Ovary (tissue), 9 donors: Measurements from ENCODE around the gene GRIFIN. TPM values are rescaled to one million over a fixed set of nuclear protein-coding genes. Genes with fewer than 3 reads are reported as not detected.

Source experiments
- DNase-seq, 5 donors: peaks; one replicate each; pipeline ENCODE4 v3.0.0-alpha.2; 2019 to 2020
- H3K27ac ChIP-seq, 2 donors: fragments of 200-600 bp; one replicate each; pipeline versions ENCODE4 v1.5.1 to v1.8.0; 2019 to 2022
- H3K27me3 ChIP-seq: fragments of 200-600 bp; one replicate; pipeline ENCODE4 v1.8.0; 2022
- H3K36me3 ChIP-seq: fragments of 200-600 bp; sonication (generic); one replicate; pipeline ENCODE4 v1.5.1; 2019
- H3K4me1 ChIP-seq: one replicate; pipeline ENCODE4 v1.8.1; 2013; ENCODE audit warnings: mild to moderate bottlenecking, moderate library complexity; ENCODE audit not compliant: insufficient read depth
- H3K4me3 ChIP-seq: fragments of 200-600 bp; sonication (generic); one replicate; pipeline ENCODE4 v1.5.1; 2017
- H3K9me3 ChIP-seq, 2 donors: fragments of 200-600 bp in 1 of 2; sonication (generic) in 1 of 2; one replicate each; pipeline versions ENCODE4 v1.5.1 to v1.8.1; 2013 to 2019; ENCODE audit warnings: mild to moderate bottlenecking in 1 of 2, moderate library complexity in 1 of 2
- CTCF ChIP-seq, 3 donors: fragments of 450-650 bp in 2 of 3; fragments of 200-600 bp in 1 of 3; IDR thresholded peaks; one replicate each; pipeline versions ENCODE4 v1.5.1 to v1.8.0; 2016 to 2022; ENCODE audit warnings: antibody characterized with exemption in 3 of 3, mild to moderate bottlenecking in 1 of 3
- EP300 ChIP-seq: sonication (generic); formaldehyde crosslinking; IDR thresholded peaks from one replicate; pipeline ENCODE4 v1.6.1; 2017; ENCODE audit warnings: antibody characterized with exemption
- POLR2A ChIP-seq: fragments of 450-650 bp; IDR thresholded peaks from one replicate; pipeline ENCODE4 v1.6.1; 2017; ENCODE audit warnings: antibody characterized with exemption, mild to moderate bottlenecking, moderate library complexity
- WGBS, 3 donors: extraction: QIAGEN DNeasy Blood & Tissue Kit in 1 of 3; methylation state at CpG; one replicate each; pipeline versions ENCODE4 v1.1.5 to v1.1.7; 2013 to 2017; 5-methylcytosine and 5-hydroxymethylcytosine counted together
- intact Hi-C, 4 donors: fragments of 100-400 bp; cut with DNase I; formaldehyde crosslinking; loops; one replicate each; pipeline versions ENCODE4 v1.11.0 to v1.15.1; 2022 to 2023
- polyA plus RNA-seq, 2 donors: library from polyadenylated mRNA; stranded (reverse); fragments of 200-250 nt in 1 of 2; fragments of 350-450 nt in 1 of 2; fragmentation: Illumina TruSeq in 1 of 2; extraction: RNeasy Lipid Tissue Mini Kit (QIAGEN cat#74804) in 1 of 2; gene quantifications; one replicate each; pipeline ENCODE4 v1.2.3, GENCODE V29; 2013 to 2014
- total RNA-seq, 7 donors: library from RNA; depleted of rRNA in 2 of 7; stranded (reverse); fragments of >200 nt in 2 of 7; fragmentation: NEBNext Ultra II Directional in 3 of 7; extraction: Animal tissue kit (Norgen Biotek cat#: 25700) in 3 of 7; gene quantifications; one replicate each; pipeline versions ENCODE4 v1.1.0 to v1.2.4, GENCODE V29; 2016 to 2023
- donor health status: DM: no; HTN: no; CAD: no; lungs with moderate emphysema.
- donor health status: DM: no; HTN: no; CAD: no.
- donor health status: Bipolar disorder and iron deficiency.
- donor health status: DM: yes; HTN: yes; CAD: no.
- donor health status: DM: no; HTN: no; CAD: no.
- donor health status: DM: yes; HTN: yes; CAD: no.

GRIFIN gene
- total and polyA plus RNA-seq, 9 donors = not detected

DNA sequence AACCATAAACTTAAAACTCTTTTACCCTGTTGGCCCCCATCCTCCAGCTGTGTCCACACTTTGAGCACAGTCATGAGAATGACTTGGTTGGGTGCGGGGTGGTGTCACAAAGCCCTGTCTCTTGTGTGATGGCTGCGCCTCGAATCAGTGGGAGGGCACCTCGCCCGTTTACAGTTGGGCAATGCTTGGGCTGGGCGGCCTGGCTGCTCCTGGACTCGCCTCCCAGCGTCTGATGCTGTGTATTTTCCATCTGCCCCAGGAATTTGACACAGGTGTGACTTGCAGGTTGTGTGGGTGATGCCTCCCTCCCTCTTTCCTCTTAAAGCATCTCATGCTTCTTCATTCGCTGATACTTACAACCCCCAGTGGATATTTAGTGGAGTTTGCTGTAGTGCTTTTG is 39.1 kb downstream of the GRIFIN start:
- no peaks in the 10 kb centered on the region for H3K36me3 ChIP-seq
- no peak for DNase-seq
- H3K27me3 ChIP-seq = no peaks in the 10 kb centered on the region
- no peaks in the 10 kb centered on the region for H3K4me1 ChIP-seq
- no peak overlapping the region for H3K4me3 ChIP-seq
- TF ChIP-seq POLR2A (no peak), CTCF (IDR thresholded peaks at IDR 0.05) (no peak), EP300 (no peak)
- WGBS, 3 donors = 90 to 95% (median 94%) methylated on average over 9 of the region's 9 CpGs
- intact Hi-C loops = no loop called here
- no peaks in the 10 kb centered on the region for H3K9me3 ChIP-seq
- no peak overlapping the region for H3K27ac ChIP-seq

- H3K36me3 ChIP-seq = no peaks in the 10 kb centered on the region
- intact Hi-C loops = no loop called here
- WGBS, 3 donors = 86 to 92% (median 89%) methylated on average over 25 of the region's 25 CpGs
- TF ChIP-seq CTCF (IDR thresholded peaks at IDR 0.05) (no peak), EP300 (no peak), POLR2A (no peak)
- no peaks in the 10 kb centered on the region for H3K4me1 ChIP-seq
- H3K27me3 ChIP-seq = no peaks in the 10 kb centered on the region
- DNase-seq = no peak
- no peak overlapping the region for H3K27ac ChIP-seq
- no peaks in the 10 kb centered on the region for H3K9me3 ChIP-seq
- H3K4me3 ChIP-seq = no peak overlapping the region
Measured at GRCh38 chr7:2436341-2437104, 39.7 kb downstream of the GRIFIN start.

DNA sequence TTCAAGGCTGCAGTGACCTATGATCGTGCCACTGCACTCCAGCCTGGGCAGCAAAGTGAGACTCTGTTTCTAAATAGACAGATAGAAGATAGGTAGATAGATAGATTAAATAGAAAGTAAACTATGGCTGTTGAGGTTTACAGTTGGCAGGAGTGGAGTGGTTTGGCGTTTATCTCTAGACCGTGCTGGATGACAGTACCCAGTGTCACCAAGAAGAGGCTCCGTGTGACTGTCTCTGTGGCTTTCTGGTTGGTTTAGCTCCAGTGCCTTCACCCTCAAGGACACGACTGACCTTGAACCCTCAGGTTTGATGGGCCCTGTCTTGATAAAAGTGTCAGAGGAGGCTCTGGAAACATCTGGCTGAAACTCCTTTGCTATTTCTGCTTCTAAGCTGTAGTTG is 41.1 kb downstream of the GRIFIN start:
- Histone ChIP-seq H3K36me3 (no peaks in the 10 kb centered on the region), H3K4me3 (no peak overlapping the region), H3K27me3 (no peaks in the 10 kb centered on the region), H3K9me3 (no peaks in the 10 kb centered on the region), H3K27ac (no peak overlapping the region), H3K4me1 (no peaks in the 10 kb centered on the region)
- intact Hi-C loops = no loop called here
- TF ChIP-seq EP300 = no peak
- no peak for TF ChIP-seq CTCF (IDR thresholded peaks at IDR 0.05)
- no peak for TF ChIP-seq POLR2A
- DNase-seq = no peak
- 72 to 80% (median 75%) methylated on average over 5 of the region's 5 CpGs for WGBS, 3 donors

DNA sequence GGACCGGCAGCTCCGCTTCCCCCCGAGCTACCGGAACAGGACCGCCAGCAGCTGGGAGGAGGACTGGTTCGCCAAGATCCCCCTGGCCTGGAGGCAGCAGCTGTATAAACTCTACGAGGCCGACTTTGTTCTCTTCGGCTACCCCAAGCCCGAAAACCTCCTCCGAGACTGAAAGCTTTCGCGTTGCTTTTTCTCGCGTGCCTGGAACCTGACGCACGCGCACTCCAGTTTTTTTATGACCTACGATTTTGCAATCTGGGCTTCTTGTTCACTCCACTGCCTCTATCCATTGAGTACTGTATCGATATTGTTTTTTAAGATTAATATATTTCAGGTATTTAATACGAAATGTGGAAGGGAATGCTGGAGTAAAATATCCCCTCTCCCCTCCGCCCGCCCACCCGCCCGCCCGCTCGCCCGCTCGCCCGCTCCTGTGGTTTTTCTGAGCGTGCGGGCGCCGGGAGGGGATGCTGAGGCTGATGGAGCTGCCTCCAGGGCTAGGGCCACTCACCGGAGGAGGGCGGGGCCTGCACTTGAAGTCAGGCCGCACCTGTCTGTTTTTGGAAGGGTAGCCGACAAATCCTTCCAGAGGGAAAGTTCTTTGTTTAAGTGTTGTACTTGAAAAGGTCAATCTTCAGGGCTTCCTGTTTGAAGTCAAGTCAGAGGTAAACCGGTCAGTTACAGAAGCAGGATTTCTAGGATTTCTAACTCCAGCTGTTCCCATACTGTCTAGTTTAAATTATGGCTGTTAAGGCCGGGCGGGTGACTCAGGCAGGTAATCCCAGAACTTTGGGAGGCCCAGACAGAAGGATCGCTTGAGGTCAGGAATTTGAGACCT is 42.3 kb downstream of the GRIFIN start:
- no peak for TF ChIP-seq EP300
- TF ChIP-seq CTCF (IDR thresholded peaks at IDR 0.05) = no peak
- no peak for TF ChIP-seq POLR2A
- intact Hi-C loops = no loop called here
- no peaks in the 10 kb centered on the region for H3K27me3 ChIP-seq
- H3K4me3 ChIP-seq = no peak overlapping the region
- no peak overlapping the region for H3K27ac ChIP-seq
- no peaks in the 10 kb centered on the region for H3K36me3 ChIP-seq
- DNase-seq = no peak
- no peaks in the 10 kb centered on the region for H3K4me1 ChIP-seq
- 95% methylated on average over 42 of the region's 42 CpGs for WGBS, 3 donors
- no peaks in the 10 kb centered on the region for H3K9me3 ChIP-seq
